G401 (cell line): ENCODE results near the gene RHOC. TPM values are rescaled to one million over a fixed set of nuclear protein-coding genes. Genes with fewer than 3 reads are reported as not detected.
"Not testable (repeated sequence)": the region's sequence is repeated elsewhere in the genome, so short reads cannot be mapped to it uniquely, and the experiment has no call there.

Source experiments
- DNase-seq: peaks from one replicate; pipeline ENCODE4 v3.0.0-alpha.2; 2015; ENCODE audit warnings: low spot score
- in situ Hi-C: cut with HindIII; loops from 2 replicates; pipeline ENCODE4 v1.10.0; 2016; ENCODE audit warnings: low sequenced_read_pairs, mixed read lengths
- total RNA-seq: library from RNA; depleted of rRNA; stranded (reverse); fragments of >200 nt; shearing (Covaris generic); gene quantifications from 2 replicates; pipeline ENCODE4 v1.2.3, GENCODE V29; 2014; rRNA removed

The RHOC gene
- total RNA-seq = 381 and 425 TPM in 2 replicates

DNA sequence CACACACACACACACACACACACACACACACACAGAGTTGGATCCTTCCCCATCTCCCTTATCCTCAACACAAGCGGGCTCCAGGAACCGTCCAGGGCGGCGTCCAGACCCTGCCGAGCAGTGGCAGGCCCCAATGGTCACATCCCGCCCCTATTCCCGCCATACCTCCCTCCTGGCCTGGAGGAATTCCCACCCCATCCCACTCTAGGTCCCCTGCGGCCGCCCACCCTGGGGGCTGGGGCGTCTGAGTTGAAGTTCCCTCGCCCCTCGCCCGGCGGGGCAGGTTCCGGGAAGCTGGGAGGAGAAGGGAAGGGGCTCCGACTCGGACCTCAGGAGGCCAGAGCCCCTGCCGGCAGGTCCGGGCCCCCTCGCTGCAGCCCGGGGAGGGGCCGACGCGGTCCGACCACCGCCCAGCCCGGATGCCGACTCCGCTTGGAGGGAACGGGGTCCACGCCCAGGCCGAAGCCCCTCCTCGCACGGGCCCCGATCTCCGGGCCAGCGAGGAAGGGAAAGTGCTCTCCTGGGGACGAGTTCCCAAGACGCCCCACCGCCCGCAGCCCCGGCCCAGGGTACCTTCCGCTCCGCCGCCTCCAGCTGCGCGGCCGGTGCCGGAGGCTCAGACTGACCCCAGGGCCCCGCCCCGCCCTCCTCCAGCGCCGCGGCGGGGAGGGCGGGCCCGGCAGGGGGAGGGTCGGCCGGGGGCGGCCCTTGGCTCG lies at the start of gene RHOC:
Gene RHOC (minus strand): TSS at position 623 of the 716 bp plus-strand sequence. CDS start 3,328 bp downstream, outside the sequence.
- no peak for DNase-seq
- in situ Hi-C loops = no loop called here

DNA sequence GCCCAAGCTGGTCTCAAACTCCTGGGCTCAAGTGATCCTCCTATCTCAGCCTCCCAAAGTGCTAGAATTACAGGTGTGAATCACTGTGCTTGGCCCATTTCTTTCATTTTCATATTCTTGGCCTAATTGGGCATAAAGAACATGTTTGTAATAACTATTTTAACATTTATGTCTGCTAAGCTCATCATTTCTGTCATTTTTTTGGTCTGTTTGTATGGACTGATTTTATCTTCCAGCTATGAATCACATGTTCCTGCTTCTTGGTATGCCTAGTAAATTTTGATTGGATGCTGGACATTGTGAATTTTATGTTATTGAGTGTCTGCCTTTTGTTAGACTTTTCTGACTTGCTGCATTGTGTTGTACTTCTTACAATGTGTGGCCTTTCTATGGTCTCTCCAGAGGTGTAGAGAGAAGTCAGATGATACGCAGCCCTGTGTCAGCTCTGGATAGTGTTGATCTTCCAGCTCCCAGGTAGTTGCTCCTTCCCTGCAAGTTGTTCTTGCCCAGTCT lies 47.2 kb upstream of the RHOC start:
- in situ Hi-C loops = no loop called here
- DNase-seq = no peak

DNA sequence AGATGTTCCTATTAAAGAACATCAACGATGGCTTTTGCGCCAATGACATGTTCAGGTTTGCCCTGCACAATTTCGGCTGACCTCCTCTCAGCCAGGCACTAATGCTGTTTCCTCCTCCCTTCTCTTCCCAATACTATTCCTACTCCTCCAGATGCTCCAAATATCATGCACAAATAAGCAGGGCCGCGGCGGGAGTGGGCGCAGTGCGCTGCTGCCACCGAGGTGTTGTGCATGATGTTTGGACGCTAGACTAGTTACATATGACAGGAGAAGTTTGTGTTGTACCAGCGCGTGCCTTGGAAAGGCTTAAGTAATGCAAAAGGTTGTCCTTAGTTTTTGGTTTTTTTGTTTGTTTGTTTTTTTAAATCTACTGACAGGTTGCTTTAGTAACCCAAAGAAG lies 41.5 kb upstream of the RHOC start:
- in situ Hi-C loops = no loop called here
- no peak for DNase-seq

DNA sequence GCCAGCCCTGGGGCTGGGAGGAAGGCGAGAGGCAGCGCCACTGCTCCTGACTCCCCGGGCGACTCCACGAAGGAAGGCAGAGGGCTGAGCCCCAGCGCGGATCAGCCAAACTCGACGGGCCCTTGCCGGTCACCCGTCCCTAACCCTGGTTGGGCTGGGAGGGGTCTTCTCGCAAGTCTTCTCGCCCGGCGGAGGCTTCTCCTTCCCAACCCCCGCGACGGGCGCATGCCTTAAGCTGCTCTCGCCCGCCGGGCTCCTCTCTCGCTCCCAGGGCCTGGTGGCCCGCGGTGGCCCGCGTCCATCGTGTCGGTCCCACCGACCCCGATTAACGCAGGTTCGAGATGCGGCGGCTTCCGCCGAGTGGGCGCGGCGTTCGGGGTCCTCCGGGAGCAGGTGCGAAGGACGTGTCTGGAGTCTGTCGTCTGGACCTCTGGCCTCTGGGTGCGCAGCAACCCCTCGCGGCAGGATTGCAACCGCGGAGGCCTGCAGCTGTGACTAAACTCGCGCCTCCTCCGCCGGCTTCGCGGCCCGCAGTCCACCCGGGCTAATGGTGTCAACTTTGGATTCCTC lies 37.2 kb upstream of the RHOC start:
- in situ Hi-C loops = no loop called here
- no peak for DNase-seq

DNA sequence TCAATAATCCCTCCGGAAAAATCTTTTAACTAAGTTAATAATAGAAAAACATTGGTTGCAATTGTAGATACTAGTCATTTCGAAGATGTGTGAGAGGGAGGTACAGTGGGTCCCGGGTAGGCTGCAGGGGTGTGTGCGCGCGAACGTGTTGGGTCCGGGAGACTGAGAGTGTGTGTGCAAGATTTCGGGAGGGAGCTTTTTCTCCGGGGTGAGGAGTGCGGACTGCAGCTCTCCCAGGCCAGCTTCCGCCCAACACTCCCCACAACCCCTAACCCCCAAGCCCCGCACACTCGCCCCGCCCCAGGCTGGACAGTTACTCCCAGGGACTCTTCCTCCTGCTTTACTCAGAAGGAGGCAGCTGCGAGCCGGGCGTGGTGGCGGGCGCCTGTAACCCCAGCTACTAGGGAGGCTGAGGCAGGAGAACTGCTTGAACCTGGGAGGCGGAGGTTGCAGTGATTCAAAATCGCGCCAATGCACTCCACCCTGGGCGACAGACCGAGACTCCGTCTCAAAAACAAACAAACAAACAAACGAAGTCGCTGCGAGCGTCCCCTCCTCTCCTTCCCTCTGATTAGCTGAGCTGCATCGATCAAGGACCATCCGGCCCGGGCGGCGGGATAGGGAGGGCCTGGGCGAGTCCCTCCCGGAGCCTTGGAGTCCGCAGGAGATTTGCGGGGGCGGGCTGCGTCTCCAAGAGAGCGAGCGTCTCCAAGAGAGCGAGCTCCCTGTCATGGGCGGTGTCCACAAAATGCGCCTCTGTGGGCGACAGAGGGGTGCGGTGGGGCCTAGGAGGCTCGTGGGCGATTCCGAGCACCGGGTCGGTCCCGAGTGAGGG lies 36.5 kb upstream of the RHOC start:
- DNase-seq = no peak
- in situ Hi-C loops = no loop called here

DNA sequence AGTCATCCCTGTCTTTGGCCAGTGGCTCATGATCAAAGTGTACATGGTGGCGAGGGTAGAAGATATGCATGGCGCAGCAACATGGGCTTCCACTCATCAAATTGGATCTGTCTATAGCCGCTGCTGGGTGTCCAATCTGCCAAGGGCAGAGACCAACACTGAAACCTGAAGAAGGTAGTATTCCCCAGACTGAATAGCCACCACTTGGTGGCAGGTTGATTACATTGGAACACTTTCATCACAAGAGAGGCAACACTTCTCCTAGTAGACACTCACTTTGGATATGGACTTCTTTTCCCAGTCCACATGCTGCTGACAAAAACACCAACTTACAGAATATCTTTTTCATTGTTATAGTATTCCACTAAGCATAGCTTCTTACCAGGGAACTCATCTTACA lies 30.6 kb upstream of the RHOC start:
- no peak for DNase-seq
- in situ Hi-C loops = no loop called here

DNA sequence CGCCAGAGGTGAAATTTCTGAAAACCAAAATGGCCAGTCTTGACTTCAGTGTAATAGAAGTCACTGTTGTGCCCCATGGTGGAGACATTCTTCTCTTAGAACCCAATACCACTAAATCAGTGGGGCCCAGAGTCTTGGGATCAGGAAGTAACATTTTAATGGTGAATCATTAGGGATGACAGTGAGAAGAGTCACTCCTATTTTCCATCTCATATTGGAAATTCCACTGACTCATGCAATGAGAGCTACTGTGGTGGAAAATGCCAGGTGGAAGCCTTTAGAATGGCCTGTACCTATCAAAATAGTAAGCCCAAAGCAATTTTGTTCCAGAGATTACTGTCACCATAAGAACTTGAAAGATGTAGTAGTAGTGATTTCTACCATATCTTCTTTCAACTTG lies 28.8 kb upstream of the RHOC start:
- in situ Hi-C loops = no loop called here
- no peak for DNase-seq

DNA sequence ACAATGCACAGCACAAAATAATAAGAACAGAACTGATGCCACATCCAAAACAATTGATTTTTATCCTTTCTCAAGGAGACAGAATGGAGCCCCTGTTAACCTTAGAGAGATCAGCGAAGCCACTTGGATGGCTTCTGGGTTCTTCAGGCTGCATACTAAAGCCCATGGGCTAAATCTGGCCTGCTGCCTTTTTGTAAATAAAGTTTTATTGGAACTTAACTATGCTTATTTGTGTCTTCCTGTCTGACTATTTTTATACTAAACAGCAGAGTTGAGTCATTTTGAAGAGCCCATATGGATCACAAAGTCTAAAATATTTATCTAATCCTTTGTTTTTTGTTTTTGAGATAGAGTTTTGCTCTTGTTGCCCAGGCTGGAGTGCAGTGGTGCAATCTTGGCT lies 24.5 kb upstream of the RHOC start:
- in situ Hi-C loops = no loop called here
- no peak for DNase-seq

DNA sequence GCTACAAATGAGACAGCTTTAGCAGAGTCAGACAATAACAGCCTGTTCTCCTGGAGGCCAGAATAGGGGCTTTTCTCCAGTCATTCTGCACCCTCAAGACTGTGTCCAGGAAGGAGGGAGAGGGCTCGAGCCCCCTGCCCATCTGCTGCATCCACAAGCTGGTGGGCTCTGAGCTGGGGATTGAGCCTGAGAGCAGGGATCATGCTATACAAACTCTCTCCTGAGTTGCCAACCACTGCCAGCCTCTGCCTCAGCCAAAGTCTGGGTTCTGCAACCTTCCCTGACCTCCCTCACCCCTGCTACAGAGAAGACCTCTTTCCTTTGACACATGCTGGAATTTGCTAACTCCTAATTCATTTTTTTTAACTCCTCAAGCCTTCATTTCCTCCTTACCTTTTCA lies 23.0 kb upstream of the RHOC start:
- DNase-seq = no peak
- in situ Hi-C loops = no loop called here

DNA sequence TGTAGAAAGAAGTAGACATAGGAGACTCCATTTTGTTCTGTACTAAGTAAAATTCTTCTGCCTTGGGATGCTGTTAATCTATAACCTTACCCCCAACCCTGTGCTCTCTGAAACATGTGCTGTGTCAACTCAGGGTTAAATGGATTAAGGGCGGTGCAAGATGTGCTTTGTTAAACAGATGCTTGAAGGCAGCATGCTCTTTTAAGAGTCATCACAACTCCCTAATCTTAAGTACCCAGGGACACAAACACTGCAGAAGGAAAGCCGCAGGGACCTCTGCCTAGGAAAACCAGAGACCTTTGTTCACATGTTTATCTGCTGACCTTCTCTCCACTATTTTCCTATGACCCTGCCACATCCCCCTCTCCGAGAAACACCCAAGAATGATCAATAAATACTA lies 22.1 kb upstream of the RHOC start:
- in situ Hi-C loops, DNase-seq: not testable (repeated sequence)

DNA sequence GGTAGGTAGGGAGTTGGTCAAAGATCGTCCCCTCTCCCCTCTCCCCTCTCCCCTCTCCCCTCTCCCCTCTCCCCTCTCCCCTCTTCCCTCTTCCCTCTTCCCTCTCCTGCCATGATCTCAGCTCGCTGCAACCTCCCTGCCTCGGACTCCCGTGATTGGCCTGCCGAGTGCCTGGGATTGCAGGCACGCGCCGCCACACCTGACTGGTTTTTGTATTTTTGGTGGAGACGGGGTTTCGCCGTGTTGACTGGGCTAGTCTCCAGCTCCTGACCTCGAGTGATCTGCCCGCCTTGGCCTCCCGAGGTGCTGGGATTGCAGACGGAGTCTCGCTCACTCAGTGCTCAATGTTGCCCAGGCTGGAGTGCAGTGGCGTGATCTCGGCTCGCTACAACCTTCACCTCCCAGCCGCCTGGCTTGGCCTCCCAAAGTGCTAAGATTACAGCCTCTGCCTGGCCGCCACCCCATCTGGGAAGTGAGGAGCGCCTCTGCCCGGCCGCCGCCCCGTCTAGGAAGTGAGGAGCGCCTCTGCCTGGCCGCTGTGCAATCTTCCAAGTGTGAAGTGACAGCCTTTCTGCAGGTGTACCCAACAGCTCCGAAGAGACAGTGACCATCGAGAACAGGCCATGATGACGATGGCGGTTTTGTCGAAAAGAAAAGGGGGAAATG lies 21.5 kb upstream of the RHOC start:
- in situ Hi-C loops, DNase-seq: not testable (repeated sequence)

DNA sequence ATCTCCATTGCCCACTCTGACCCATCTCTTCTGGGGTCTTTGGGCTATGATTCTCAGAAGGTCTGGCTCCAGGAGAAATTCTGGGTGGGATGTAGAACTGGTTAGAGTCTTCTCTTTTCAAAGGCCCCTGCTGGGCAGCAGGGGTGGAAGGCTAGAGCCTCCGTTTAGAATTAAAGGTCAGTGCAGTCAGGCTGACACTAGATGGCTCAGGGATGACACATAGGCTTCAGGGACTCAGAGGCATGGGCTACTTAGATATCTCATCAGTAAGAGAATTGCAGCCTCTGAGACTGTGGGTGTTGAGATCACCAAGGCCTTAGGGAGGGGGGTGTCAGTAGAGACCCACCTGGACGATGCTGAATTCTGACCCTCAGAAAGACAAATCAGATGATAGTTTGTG lies 20.8 kb upstream of the RHOC start:
- no peak for DNase-seq
- in situ Hi-C loops = no loop called here

DNA sequence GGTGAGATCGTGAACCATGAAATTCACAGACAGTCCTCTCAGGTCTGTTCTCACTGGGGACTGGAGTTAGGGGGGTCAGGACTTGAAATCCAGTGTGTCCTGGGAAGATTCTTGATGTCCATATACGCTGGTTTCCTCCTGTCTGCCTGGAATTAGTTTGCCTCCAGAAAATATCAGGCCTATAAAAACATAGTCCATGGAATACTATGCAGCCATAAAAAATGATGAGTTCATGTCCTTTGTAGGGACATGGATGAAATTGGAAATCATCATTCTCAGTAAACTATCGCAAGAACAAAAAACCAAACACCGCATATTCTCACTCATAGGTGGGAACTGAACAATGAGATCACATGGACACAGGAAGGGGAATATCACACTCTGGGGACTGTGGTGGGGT lies 17.3 kb upstream of the RHOC start:
- in situ Hi-C loops = not testable (repeated sequence)

DNA sequence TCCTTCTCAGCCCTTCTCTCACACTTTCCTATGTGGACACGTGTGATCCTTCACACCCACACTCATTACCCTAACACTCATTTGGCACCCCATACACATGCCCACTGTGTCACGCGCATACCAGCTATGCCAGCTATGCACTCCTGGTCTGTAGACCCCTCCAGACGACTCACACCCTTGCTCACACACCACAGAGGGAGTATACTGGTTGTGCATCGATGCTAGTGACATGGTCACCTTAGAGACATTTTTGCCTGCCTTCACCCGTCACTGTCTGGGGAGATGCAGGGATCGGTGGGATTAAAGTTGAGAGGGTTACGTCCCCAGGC lies 16.5 kb upstream of the RHOC start:
- DNase-seq = no peak
- in situ Hi-C loops = no loop called here

More for the DNA sequence above, 17.3 kb upstream of the RHOC start:
- not testable (repeated sequence) for DNase-seq

DNA sequence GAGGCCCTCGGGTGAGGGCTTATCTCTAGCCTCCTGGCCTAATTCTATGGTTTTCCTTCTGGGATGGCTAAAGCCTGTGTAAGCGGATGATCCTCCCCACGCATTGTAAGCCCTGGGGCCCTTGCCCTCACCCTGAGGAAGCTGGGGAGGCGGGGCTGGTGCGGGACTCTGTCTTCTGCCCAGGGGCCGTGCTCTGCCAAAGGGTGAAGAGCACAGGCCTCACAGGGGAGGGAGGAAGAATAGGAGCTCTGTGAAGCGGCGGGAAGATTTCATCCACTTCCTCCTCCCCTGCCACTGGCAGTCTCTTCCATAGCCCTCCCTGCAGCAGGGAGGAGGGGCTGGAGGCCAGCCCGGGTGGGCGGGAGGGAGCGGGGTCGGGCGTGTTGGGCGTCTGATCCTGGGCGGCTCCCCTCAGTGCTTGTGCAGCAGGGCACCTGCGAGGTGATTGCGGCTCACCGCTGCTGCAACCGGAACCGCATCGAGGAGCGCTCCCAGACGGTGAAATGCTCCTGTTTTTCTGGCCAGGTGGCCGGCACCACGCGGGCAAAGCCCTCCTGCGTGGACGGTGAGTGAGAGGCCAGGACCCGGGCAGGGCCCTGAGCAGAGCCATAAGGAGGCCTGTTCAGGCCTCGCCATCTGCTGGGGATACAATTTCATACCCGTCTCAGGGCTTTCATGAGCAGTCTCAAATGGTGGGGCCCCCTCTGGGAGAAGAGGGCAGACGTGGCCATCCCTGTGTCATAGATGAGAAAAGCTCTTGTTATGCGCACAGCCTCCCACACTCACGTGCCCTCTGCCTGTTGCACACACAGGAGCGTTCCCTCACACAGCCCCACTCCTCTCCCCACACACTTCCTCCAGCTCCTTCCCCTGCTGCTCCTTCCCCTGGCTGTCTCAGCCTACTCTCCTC lies 15.9 kb upstream of the RHOC start:
- peak; percentile 62 for DNase-seq
- in situ Hi-C loops = no loop called here

DNA sequence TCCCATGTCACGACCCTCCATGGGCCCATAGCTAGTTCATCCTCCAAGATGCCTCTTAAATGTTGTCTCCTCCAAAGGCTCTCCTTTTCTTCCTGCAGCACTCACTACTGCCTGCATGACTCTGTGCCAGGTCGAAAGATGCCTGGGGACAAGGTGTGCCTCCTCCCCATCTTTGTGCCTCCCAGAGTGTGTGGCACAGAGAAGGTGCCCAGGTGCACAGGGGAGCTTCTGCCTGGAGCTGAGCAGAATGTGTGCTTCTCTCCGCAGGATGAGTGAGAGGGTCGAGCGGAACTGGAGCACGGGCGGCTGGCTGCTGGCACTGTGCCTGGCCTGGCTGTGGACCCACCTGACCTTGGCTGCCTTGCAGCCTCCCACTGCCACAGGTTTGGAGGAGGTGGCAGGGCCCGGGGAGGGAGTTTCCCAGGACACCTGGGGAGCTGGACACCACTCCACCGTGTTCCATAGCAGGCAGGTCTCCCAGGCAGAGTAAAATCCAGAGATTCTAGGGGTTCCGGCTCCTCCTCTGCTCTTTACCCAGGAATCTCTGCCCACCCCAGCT lies 15.1 kb upstream of the RHOC start:
- DNase-seq = peak; percentile 45
- in situ Hi-C loops = no loop called here

DNA sequence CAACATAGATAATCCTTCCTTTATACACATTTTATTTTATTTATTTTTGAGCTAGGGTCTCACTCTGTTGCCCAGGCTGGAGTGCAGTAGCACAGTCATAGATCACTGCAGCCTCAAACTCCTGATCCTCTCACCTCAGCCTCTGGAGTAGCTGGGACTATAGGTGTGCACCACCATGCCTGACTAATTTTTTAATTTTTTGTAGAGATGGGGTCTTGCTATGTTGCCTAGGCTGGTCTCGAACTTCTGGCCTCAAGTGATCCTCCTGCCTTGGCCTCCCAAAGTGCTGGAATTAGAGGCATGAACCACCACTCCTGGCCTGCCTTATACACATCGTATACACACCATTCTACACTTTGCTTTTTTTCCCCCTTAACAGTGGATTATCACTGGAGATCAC lies 14.4 kb upstream of the RHOC start:
- DNase-seq, in situ Hi-C loops: not testable (repeated sequence)

DNA sequence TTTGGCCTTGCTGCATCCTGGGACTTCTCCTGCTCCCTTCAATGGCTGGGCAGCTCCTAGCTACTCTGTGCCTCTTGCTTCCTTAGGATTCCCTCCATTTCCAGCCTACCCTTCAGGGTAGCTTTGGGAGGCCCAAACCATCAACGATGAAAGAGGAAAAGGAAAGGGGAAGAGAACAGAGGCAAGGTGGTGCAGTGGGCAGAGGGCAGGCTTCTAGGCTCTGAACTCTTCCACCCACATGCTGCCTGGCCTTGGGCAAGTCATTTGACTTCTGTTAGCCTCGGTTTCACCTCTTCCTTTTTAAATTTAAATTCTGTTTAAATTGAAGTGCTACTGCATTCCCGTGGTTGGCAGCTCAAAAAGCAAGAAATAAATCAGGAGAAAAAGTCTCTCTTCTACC lies 13.9 kb upstream of the RHOC start:
- no peak for DNase-seq
- in situ Hi-C loops = no loop called here
